H9 (cell line): Measurements from ENCODE around the gene SLC51A. TPM values are rescaled to one million over a fixed set of nuclear protein-coding genes. Genes with fewer than 3 reads are reported as not detected.

Experiments used
- DNase-seq: peaks from one replicate; pipeline ENCODE4 v3.0.0-alpha.2; 2017
- H2AFZ ChIP-seq: one replicate; pipeline ENCODE4 v1.6.1; 2013; ENCODE audit warnings: mild to moderate bottlenecking, low read length, control low read depth, moderate library complexity
- H2AK5ac ChIP-seq: 2 replicates; pipeline ENCODE4 v1.6.1; 2013; ENCODE audit warnings: low read length, control low read depth, mixed read lengths; ENCODE audit not compliant: insufficient read length
- H2BK120ac ChIP-seq: one replicate; pipeline ENCODE4 v1.6.1; 2013; ENCODE audit warnings: low read depth, mild to moderate bottlenecking, low read length, control low read depth, inconsistent platforms; ENCODE audit not compliant: poor library complexity, severe bottlenecking
- H2BK12ac ChIP-seq: 2 replicates; pipeline ENCODE4 v1.6.1; 2013; ENCODE audit warnings: low read length, control low read depth, mixed read lengths, low read depth; ENCODE audit not compliant: insufficient read length
- H2BK15ac ChIP-seq: 2 replicates; pipeline ENCODE4 v1.6.1; 2013; ENCODE audit warnings: low read depth, low read length, control low read depth
- H2BK20ac ChIP-seq: one replicate; pipeline ENCODE4 v1.6.1; 2013; ENCODE audit warnings: low read depth, mild to moderate bottlenecking, low read length, control low read depth, inconsistent platforms; ENCODE audit not compliant: poor library complexity, severe bottlenecking
- H2BK5ac ChIP-seq: 2 replicates; pipeline ENCODE4 v1.6.1; 2013; ENCODE audit warnings: low read length, control low read depth, mixed read lengths; ENCODE audit not compliant: insufficient read length
- H3K14ac ChIP-seq: 2 replicates; pipeline ENCODE4 v1.6.1; 2013; ENCODE audit warnings: low read length, control low read depth; ENCODE audit not compliant: insufficient read depth
- H3K18ac ChIP-seq: 2 replicates; pipeline ENCODE4 v1.6.1; 2013; ENCODE audit warnings: low read depth, mild to moderate bottlenecking, mixed read lengths, low read length, control low read depth; ENCODE audit not compliant: insufficient read length
- H3K23ac ChIP-seq: 2 replicates; pipeline ENCODE4 v1.6.1; 2013; ENCODE audit warnings: low read length, control low read depth, mixed read lengths, low read depth; ENCODE audit not compliant: insufficient read length
- H3K23me2 ChIP-seq: 2 replicates; pipeline ENCODE4 v1.6.1; 2013; ENCODE audit warnings: low read depth, mild to moderate bottlenecking, mixed read lengths, low read length, control low read depth; ENCODE audit not compliant: insufficient read length, poor library complexity, severe bottlenecking
- H3K27ac ChIP-seq: 2 replicates; pipeline ENCODE4 v1.5.1; 2013; ENCODE audit warnings: low read length, control low read depth, mixed read lengths, low read depth; ENCODE audit not compliant: insufficient read length
- H3K27me3 ChIP-seq: 2 replicates; pipeline ENCODE4 v1.6.1; 2013; ENCODE audit warnings: low read length, control low read depth, inconsistent platforms; ENCODE audit not compliant: insufficient read depth
- H3K4ac ChIP-seq: 2 replicates; pipeline ENCODE4 v1.6.1; 2013; ENCODE audit warnings: low read depth, mild to moderate bottlenecking, control low read depth, inconsistent platforms, low read length, moderate library complexity
- H3K4me1 ChIP-seq: 2 replicates; pipeline ENCODE4 v1.6.1; 2013; ENCODE audit warnings: low read length, control low read depth, inconsistent platforms; ENCODE audit not compliant: insufficient read depth
- H3K4me2 ChIP-seq: 2 replicates; pipeline ENCODE4 v1.6.1; 2013; ENCODE audit warnings: low read length, control low read depth, mixed read lengths; ENCODE audit not compliant: insufficient read length, insufficient read depth
- H3K56ac ChIP-seq: 2 replicates; pipeline ENCODE4 v1.6.1; 2013; ENCODE audit warnings: low read depth, mild to moderate bottlenecking, mixed read lengths, low read length, control low read depth; ENCODE audit not compliant: insufficient read length
- H3K79me1 ChIP-seq: 2 replicates; pipeline ENCODE4 v1.6.1; 2013; ENCODE audit warnings: low read depth, mild to moderate bottlenecking, moderate library complexity, low read length, control low read depth, inconsistent platforms; ENCODE audit not compliant: insufficient read depth, poor library complexity, severe bottlenecking
- H3K79me2 ChIP-seq: 2 replicates; pipeline ENCODE4 v1.6.1; 2013; ENCODE audit warnings: low read length, control low read depth, inconsistent platforms; ENCODE audit not compliant: insufficient read depth
- H3K9ac ChIP-seq: 2 replicates; pipeline ENCODE4 v1.6.1; 2013; ENCODE audit warnings: low read length, control low read depth, mixed read lengths; ENCODE audit not compliant: insufficient read length; ENCODE audit errors: extremely low read depth
- H3K9me3 ChIP-seq: one replicate; pipeline ENCODE4 v1.6.1; 2013; ENCODE audit warnings: low read depth, low read length, inconsistent platforms; ENCODE audit not compliant: control insufficient read depth
- H3T11ph ChIP-seq: one replicate; pipeline ENCODE4 v1.6.1; 2013; ENCODE audit warnings: mild to moderate bottlenecking, low read length, control low read depth, inconsistent platforms
- H4K20me1 ChIP-seq: one replicate; pipeline ENCODE4 v1.6.1; 2013; ENCODE audit not compliant: control insufficient read depth, insufficient read length, insufficient read depth
- H4K5ac ChIP-seq: 2 replicates; pipeline ENCODE4 v1.6.1; 2013; ENCODE audit warnings: low read depth, mild to moderate bottlenecking, mixed read lengths, low read length, control low read depth; ENCODE audit not compliant: insufficient read length
- H4K8ac ChIP-seq: replicated peaks from 2 replicates; pipeline ENCODE4 v1.6.1; 2013; ENCODE audit warnings: low read length, control low read depth, mixed read lengths, low read depth; ENCODE audit not compliant: insufficient read length
- H4K91ac ChIP-seq: 2 replicates; pipeline ENCODE4 v1.6.1; 2013; ENCODE audit warnings: low read depth, mild to moderate bottlenecking, moderate library complexity, mixed read lengths, low read length, control low read depth; ENCODE audit not compliant: insufficient read length
- H3K27ac Mint-ChIP-seq, 3 experiments: 2 replicates in 2 of 3; 3 replicates in 1 of 3; pipeline ENCODE4 v1.8.0; 2020 to 2021; ENCODE audit warnings: mixed read lengths in 3 of 3, mild to moderate bottlenecking in 1 of 3, moderate library complexity in 1 of 3
- H3K27me3 Mint-ChIP-seq: 2 replicates; pipeline ENCODE4 v1.8.0; 2021; ENCODE audit warnings: low read depth, mild to moderate bottlenecking, moderate library complexity, mixed read lengths
- H3K36me3 Mint-ChIP-seq, 3 experiments: 2 replicates in 2 of 3; 3 replicates in 1 of 3; pipeline ENCODE4 v1.8.0; 2020 to 2021; ENCODE audit warnings: low read depth in 3 of 3, mixed read lengths in 3 of 3; ENCODE audit not compliant: insufficient read depth in 1 of 3
- H3K4me1 Mint-ChIP-seq, 2 experiments: 2 replicates each; pipeline ENCODE4 v1.8.0; 2020; ENCODE audit warnings: mixed read lengths in 2 of 2
- H3K4me3 Mint-ChIP-seq, 2 experiments: 2 replicates in 1 of 2; 3 replicates in 1 of 2; pipeline ENCODE4 v1.8.0; 2020 to 2021; ENCODE audit warnings: mild to moderate bottlenecking in 2 of 2, mixed read lengths in 2 of 2, moderate library complexity in 1 of 2
- H3K9me3 Mint-ChIP-seq, 2 experiments: 2 replicates in 1 of 2; 3 replicates in 1 of 2; pipeline ENCODE4 v1.8.0; 2020; ENCODE audit warnings: mild to moderate bottlenecking in 2 of 2, mixed read lengths in 2 of 2, moderate library complexity in 1 of 2
- CTCF ChIP-seq: fragments of 200-600 bp; sonication (generic); conservative IDR thresholded peaks from 3 replicates; pipeline ENCODE4 v1.8.0; 2021; ENCODE audit warnings: antibody characterized with exemption, mild to moderate bottlenecking
- WGBS: extraction: QIAGEN DNeasy Blood & Tissue Kit; methylation state at CpG from one replicate; pipeline ENCODE4 v1.1.7; 2013; ENCODE audit warnings: missing lambda C conversion rate, low lambda C conversion rate, mixed read lengths; ENCODE audit not compliant: insufficient read length; ENCODE audit errors: extremely low coverage; 5-methylcytosine and 5-hydroxymethylcytosine counted together
- total RNA-seq: library from RNA; stranded (reverse); gene quantifications from 2 replicates; pipeline ENCODE4 v1.2.1, GENCODE V29; 2021

SLC51A gene
- total RNA-seq, 1 experiment from 2014 or later = 5.6 TPM

GRCh38 chr3:196238612-196239560 is 22.6 kb downstream of the SLC51A start:
- H4K5ac ChIP-seq = no peak overlapping the region
- no peak overlapping the region for H4K8ac ChIP-seq
- Mint-ChIP-seq H3K4me1 (peaks cover 0 to 8% of the 10 kb centered on the region in 2 experiments; a peak in 2 of 4 replicates), H3K36me3 (peaks cover 14 to 42% (median 21%) of the 10 kb centered on the region in 3 experiments; a peak in 6 of 7 replicates), H3K27ac (peak overlapping the region in 2 of 3 experiments; percentile 28 to 34; a peak in 2 of 7 replicates), H3K4me3 (no peak overlapping the region), H3K27me3 (no peaks in the 10 kb centered on the region), H3K9me3 (peaks cover 0 to 3% of the 10 kb centered on the region in 2 experiments; a peak in 1 of 5 replicates)
- H2BK15ac ChIP-seq = no peak overlapping the region
- no peaks in the 10 kb centered on the region for H3K27me3 ChIP-seq
- no peak overlapping the region for H4K91ac ChIP-seq
- no peak overlapping the region for H3T11ph ChIP-seq
- no peaks in the 10 kb centered on the region for H3K79me2 ChIP-seq
- WGBS = no CpG with 5 or more reads among the region's 14 CpGs
- no peak overlapping the region for H2BK12ac ChIP-seq
- H2BK5ac ChIP-seq = no peak overlapping the region
- H3K18ac ChIP-seq = no peak overlapping the region
- no peak overlapping the region for H2BK120ac ChIP-seq
- H3K79me1 ChIP-seq = no peaks in the 10 kb centered on the region
- no peaks in the 10 kb centered on the region for H3K9me3 ChIP-seq
- H3K27ac ChIP-seq = no peak overlapping the region
- no peak overlapping the region for H2AK5ac ChIP-seq
- no peak overlapping the region for H3K4ac ChIP-seq
- H3K4me1 ChIP-seq = no peaks in the 10 kb centered on the region
- no peak overlapping the region for H3K56ac ChIP-seq
- H3K9ac ChIP-seq = no peak overlapping the region
- H3K23me2 ChIP-seq = no peaks in the 10 kb centered on the region
- H2BK20ac ChIP-seq = no peak overlapping the region
- H3K4me2 ChIP-seq = no peak overlapping the region
- no peak overlapping the region for H3K14ac ChIP-seq
- TF ChIP-seq CTCF = no peak
- peaks cover 2% of the 10 kb centered on the region for H4K20me1 ChIP-seq
- H2AFZ ChIP-seq = no peak overlapping the region
- H3K23ac ChIP-seq = no peak overlapping the region
- no peak for DNase-seq
